IPS DF 6.9 (cell line): ENCODE data around the gene BEND3.
"Not testable (repeated sequence)": the region's sequence is repeated elsewhere in the genome, so short reads cannot be mapped to it uniquely, and the experiment has no call there.

Experiments used
- DNase-seq: peaks from one replicate; pipeline ENCODE4 v3.0.0-alpha.2; 2013; ENCODE audit warnings: low read depth, low spot score
- H3K27ac ChIP-seq: one replicate; pipeline ENCODE4 v1.5.1; 2013; ENCODE audit warnings: low read length, control low read depth
- H3K27me3 ChIP-seq: 2 replicates; pipeline ENCODE4 v1.6.1; 2013; ENCODE audit warnings: mild to moderate bottlenecking, low read length; ENCODE audit not compliant: control insufficient read depth, insufficient read depth
- H3K36me3 ChIP-seq: 2 replicates; pipeline ENCODE4 v1.6.1; 2013; ENCODE audit warnings: low read length; ENCODE audit not compliant: control insufficient read depth, insufficient read depth
- H3K4me1 ChIP-seq: 2 replicates; pipeline ENCODE4 v1.6.1; 2013; ENCODE audit warnings: low read length; ENCODE audit not compliant: control insufficient read depth, insufficient read depth
- H3K4me3 ChIP-seq: 2 replicates; pipeline ENCODE4 v1.5.1; 2013; ENCODE audit warnings: mild to moderate bottlenecking, low read length
- H3K9me3 ChIP-seq: 2 replicates; pipeline ENCODE4 v1.6.1; 2013; ENCODE audit warnings: low read length, inconsistent platforms; ENCODE audit not compliant: control insufficient read depth, insufficient read depth
- WGBS: extraction: QIAGEN DNeasy Blood & Tissue Kit; methylation state at CpG from one replicate; pipeline ENCODE4 v1.1.7; 2013; ENCODE audit warnings: mixed read lengths, missing lambda C conversion rate; ENCODE audit not compliant: insufficient read length, insufficient coverage; 5-methylcytosine and 5-hydroxymethylcytosine counted together

Gene BEND3

GRCh38 chr6:107136324-107136723 is 21.0 kb upstream of the BEND3 start:
- not testable (repeated sequence) for H3K36me3 ChIP-seq, H3K4me3 ChIP-seq, H3K9me3 ChIP-seq, H3K4me1 ChIP-seq, H3K27me3 ChIP-seq, H3K27ac ChIP-seq, DNase-seq
- WGBS, result no CpG with 5 or more reads among the region's 3 CpGs

GRCh38 chr6:107135048-107135680 is 19.8 kb upstream of the BEND3 start:
- H3K4me3 ChIP-seq, DNase-seq: not testable (repeated sequence)

GRCh38 chr6:107132330-107132954 is 17.1 kb upstream of the BEND3 start:
- no peaks in the 10 kb centered on the region for H3K9me3 ChIP-seq
- DNase-seq, result no peak
- H3K27me3 ChIP-seq, result no peaks in the 10 kb centered on the region
- H3K4me3 ChIP-seq, result no peak overlapping the region
- H3K27ac ChIP-seq, result no peak overlapping the region
- WGBS, result no CpG with 5 or more reads among the region's 8 CpGs
- 0 out of 2 replicates have a peak, but pooled peaks cover 3% of the 10 kb centered on the region for H3K36me3 ChIP-seq
- peaks cover 4% of the 10 kb centered on the region; the same call in 1 of the 2 replicates for H3K4me1 ChIP-seq

More at GRCh38 chr6:107135048-107135680, 19.8 kb upstream of the BEND3 start:
- no CpG with 5 or more reads among the region's 14 CpGs for WGBS
- H3K27me3 ChIP-seq, H3K36me3 ChIP-seq, H3K27ac ChIP-seq, H3K9me3 ChIP-seq, H3K4me1 ChIP-seq: not testable (repeated sequence)

GRCh38 chr6:107129370-107129925 is 14.1 kb upstream of the BEND3 start:
- no peak overlapping the region for H3K27ac ChIP-seq
- H3K36me3 ChIP-seq, result 0 out of 2 replicates have a peak, but pooled peaks cover 3% of the 10 kb centered on the region
- WGBS, result no CpG with 5 or more reads among the region's 9 CpGs
- no peak overlapping the region for H3K4me3 ChIP-seq
- no peaks in the 10 kb centered on the region for H3K9me3 ChIP-seq
- H3K4me1 ChIP-seq, result peaks cover 6% of the 10 kb centered on the region; the same call in 1 of the 2 replicates
- DNase-seq, result no peak
- H3K27me3 ChIP-seq, result no peaks in the 10 kb centered on the region

- Histone ChIP-seq H3K9me3 (no peaks in the 10 kb centered on the region), H3K4me3 (no peak overlapping the region), H3K27me3 (no peaks in the 10 kb centered on the region), H3K27ac (no peak overlapping the region), H3K36me3 (0 out of 2 replicates have a peak, but pooled peaks cover 3% of the 10 kb centered on the region), H3K4me1 (peaks cover 6% of the 10 kb centered on the region; the same call in 1 of the 2 replicates)
- no CpG with 5 or more reads among the region's 2 CpGs for WGBS
- DNase-seq, result no peak
These were observed 13.3 kb upstream of the BEND3 start for GRCh38 chr6:107128577-107128976.

- DNase-seq, result no peak
- H3K36me3 ChIP-seq, result 0 out of 2 replicates have a peak, but pooled peaks cover 3% of the 10 kb centered on the region
- peaks cover 6% of the 10 kb centered on the region; the same call in 1 of the 2 replicates for H3K4me1 ChIP-seq
- H3K27ac ChIP-seq, result no peak overlapping the region
- no peaks in the 10 kb centered on the region for H3K27me3 ChIP-seq
- no CpG with 5 or more reads among the region's 1 CpG for WGBS
- H3K4me3 ChIP-seq, result no peak overlapping the region
- H3K9me3 ChIP-seq, result no peaks in the 10 kb centered on the region
These were observed 12.9 kb upstream of the BEND3 start for GRCh38 chr6:107128175-107128574.

GRCh38 chr6:107125771-107126170 is 10.5 kb upstream of the BEND3 start:
- Histone ChIP-seq H3K27ac (no peak overlapping the region), H3K4me3 (no peak overlapping the region), H3K27me3 (no peaks in the 10 kb centered on the region), H3K36me3 (0 out of 2 replicates have a peak, but pooled peaks cover 3% of the 10 kb centered on the region), H3K9me3 (no peaks in the 10 kb centered on the region), H3K4me1 (peaks cover 6% of the 10 kb centered on the region; the same call in 1 of the 2 replicates)
- DNase-seq, result no peak
- no CpG with 5 or more reads among the region's 5 CpGs for WGBS

GRCh38 chr6:107124934-107125348 is 9.6 kb upstream of the BEND3 start:
- DNase-seq, result no peak
- peaks cover 6% of the 10 kb centered on the region; the same call in 1 of the 2 replicates for H3K4me1 ChIP-seq
- H3K4me3 ChIP-seq, result no peak overlapping the region
- H3K9me3 ChIP-seq, result no peaks in the 10 kb centered on the region
- no CpG with 5 or more reads among the region's 4 CpGs for WGBS
- 0 out of 2 replicates have a peak, but pooled peaks cover 3% of the 10 kb centered on the region for H3K36me3 ChIP-seq
- no peak overlapping the region for H3K27ac ChIP-seq
- no peaks in the 10 kb centered on the region for H3K27me3 ChIP-seq

- no peak overlapping the region for H3K4me3 ChIP-seq
- no peaks in the 10 kb centered on the region for H3K27me3 ChIP-seq
- no CpG with 5 or more reads among the region's 6 CpGs for WGBS
- DNase-seq, result no peak
- H3K36me3 ChIP-seq, result no peaks in the 10 kb centered on the region
- no peaks in the 10 kb centered on the region for H3K9me3 ChIP-seq
- no peak overlapping the region for H3K27ac ChIP-seq
- H3K4me1 ChIP-seq, result peaks cover 4% of the 10 kb centered on the region; the same call in 1 of the 2 replicates
These were observed 8.2 kb upstream of the BEND3 start for GRCh38 chr6:107123501-107123900.

GRCh38 chr6:107122748-107123147 is 7.4 kb upstream of the BEND3 start:
- Histone ChIP-seq H3K36me3 (no peaks in the 10 kb centered on the region), H3K27me3 (no peaks in the 10 kb centered on the region), H3K9me3 (no peaks in the 10 kb centered on the region), H3K4me1 (peaks cover 4% of the 10 kb centered on the region; the same call in 1 of the 2 replicates), H3K27ac (no peak overlapping the region), H3K4me3 (no peak overlapping the region)
- no CpG with 5 or more reads among the region's 4 CpGs for WGBS
- no peak for DNase-seq
